HG03066 (cell line): Measurements from ENCODE around the gene VPS13C.

Experiments used
- ATAC-seq: cut with Tn5 transposase; IDR thresholded peaks from one replicate; pipeline ENCODE4 v1.9.1; 2021; ENCODE audit warnings: low read depth; ENCODE audit not compliant: unreplicated experiment

VPS13C gene, protein sequence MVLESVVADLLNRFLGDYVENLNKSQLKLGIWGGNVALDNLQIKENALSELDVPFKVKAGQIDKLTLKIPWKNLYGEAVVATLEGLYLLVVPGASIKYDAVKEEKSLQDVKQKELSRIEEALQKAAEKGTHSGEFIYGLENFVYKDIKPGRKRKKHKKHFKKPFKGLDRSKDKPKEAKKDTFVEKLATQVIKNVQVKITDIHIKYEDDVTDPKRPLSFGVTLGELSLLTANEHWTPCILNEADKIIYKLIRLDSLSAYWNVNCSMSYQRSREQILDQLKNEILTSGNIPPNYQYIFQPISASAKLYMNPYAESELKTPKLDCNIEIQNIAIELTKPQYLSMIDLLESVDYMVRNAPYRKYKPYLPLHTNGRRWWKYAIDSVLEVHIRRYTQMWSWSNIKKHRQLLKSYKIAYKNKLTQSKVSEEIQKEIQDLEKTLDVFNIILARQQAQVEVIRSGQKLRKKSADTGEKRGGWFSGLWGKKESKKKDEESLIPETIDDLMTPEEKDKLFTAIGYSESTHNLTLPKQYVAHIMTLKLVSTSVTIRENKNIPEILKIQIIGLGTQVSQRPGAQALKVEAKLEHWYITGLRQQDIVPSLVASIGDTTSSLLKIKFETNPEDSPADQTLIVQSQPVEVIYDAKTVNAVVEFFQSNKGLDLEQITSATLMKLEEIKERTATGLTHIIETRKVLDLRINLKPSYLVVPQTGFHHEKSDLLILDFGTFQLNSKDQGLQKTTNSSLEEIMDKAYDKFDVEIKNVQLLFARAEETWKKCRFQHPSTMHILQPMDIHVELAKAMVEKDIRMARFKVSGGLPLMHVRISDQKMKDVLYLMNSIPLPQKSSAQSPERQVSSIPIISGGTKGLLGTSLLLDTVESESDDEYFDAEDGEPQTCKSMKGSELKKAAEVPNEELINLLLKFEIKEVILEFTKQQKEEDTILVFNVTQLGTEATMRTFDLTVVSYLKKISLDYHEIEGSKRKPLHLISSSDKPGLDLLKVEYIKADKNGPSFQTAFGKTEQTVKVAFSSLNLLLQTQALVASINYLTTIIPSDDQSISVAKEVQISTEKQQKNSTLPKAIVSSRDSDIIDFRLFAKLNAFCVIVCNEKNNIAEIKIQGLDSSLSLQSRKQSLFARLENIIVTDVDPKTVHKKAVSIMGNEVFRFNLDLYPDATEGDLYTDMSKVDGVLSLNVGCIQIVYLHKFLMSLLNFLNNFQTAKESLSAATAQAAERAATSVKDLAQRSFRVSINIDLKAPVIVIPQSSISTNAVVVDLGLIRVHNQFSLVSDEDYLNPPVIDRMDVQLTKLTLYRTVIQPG (N-terminal part only)

DNA sequence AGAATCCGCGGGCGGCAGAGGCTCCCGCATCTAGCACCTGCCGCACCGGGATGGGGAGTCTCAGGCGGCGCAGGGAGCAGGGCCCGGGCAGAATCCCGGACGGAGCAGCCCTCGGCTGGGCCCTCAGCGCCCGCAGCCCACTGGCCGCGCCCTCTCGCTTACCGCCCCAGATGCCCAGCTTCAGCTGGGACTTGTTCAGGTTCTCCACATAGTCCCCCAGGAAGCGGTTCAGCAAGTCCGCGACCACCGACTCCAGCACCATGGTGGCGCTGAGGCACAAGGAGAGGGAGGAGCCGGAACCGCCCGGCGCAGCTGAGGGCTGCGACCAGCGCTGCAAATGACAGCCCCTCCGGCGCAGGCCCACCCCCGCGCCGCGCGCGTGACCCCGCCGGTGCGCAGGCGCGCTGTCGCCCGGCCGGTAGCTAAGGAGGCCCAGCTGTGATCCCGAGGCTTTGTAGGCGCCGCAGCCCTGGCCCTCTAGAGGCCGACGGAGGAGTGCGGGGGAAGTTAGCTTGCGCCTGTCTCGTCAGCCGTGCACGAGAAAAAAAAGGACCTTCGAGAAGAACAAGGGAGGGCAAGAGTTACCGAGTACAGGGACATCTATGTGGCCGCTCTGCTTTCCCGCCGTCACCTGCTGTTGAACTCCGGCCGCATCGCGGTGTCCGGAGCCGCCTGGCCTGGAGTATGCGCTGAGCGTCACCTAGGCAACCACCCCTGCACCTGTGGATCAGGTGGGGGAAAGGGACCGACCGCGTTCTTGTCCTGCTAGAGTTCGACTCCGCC, at the start of gene VPS13C:
VPS13C (minus strand) TSS at position 335 of the 783 bp plus-strand sequence; CDS start at position 262, 73 bp downstream.
- peak; percentile 83 for ATAC-seq

DNA sequence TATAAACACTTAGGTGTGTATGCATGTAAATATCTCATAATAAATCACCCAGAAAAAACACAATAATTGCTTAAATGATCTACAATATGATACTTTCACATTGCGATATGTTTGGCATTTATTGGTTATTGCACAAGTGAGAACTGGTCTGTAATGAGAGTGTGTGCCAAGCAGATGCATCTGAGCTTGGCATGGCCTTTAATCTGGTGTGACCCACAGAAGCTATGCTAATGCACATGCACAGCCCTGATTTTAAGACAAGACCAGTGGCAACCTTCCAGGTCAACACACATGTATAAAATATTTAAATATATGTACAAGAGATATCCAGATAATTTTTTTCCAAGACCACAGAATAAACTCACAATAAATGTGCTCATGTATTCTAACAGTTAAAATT, 49.2 kb upstream of the VPS13C start:
- ATAC-seq = no peak

DNA sequence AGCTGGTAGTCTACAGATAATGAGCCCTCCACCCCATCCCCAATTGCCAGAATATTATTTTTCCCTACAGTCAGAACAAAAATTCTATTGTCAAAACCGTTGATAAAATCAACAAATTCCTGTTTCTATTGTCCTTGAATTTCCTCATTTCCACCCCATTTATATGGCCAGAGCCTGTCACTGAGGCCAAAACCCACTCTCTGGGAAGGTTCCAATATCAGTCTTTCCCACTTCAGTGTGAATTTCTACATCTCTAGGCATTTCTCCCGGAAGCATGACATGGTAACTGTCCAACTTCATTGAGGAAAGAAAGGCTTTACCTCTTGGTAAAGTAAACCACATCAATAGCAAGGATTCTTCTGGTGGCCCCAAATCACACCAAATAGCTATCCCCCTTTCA, 48.2 kb upstream of the VPS13C start:
- ATAC-seq = no peak

DNA sequence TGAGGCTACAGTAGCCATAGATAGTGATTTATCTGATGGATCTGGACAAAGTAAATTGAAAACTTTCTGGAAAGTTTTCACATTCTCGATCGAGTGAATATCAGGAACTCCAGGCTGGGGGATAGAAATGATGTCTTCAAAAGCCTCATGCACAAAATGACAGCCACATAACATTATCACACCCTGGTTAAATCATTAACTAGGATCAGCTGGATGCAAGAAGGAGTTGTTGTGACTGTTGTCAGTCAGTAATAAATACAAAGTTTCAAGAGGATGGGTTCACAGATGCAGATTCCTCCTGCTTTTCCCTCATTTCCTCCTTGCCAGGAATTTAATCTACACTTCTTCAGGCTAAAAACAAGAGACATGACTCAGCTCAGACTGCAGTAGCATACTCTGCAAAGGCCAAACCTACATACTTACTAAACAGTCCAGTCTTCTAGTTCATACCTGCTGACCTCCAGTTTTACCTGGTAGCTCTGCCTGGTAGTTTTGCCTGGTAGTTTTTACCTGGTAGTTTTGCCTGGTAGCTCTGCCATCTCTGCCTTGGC, 47.4 kb upstream of the VPS13C start:
- no peak for ATAC-seq

DNA sequence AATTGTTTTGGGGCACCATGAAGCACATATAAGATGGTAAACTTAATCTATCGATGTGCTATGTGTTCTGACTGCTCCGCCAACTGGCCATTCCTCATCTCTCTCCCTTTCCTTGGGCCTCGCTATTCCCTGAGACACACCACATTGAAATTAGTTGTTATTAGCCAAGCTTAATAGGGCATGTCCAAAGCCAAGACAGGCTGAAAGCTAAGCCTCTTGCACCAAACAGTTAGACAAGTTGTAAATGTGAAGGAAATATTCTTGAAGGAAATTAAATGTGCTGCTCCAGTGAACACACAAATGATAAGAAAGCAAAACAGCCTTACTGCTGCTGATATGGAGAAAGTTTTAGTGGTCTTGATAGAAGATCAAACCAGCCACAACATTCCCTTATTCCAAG, 45.8 kb upstream of the VPS13C start:
- no peak for ATAC-seq

DNA sequence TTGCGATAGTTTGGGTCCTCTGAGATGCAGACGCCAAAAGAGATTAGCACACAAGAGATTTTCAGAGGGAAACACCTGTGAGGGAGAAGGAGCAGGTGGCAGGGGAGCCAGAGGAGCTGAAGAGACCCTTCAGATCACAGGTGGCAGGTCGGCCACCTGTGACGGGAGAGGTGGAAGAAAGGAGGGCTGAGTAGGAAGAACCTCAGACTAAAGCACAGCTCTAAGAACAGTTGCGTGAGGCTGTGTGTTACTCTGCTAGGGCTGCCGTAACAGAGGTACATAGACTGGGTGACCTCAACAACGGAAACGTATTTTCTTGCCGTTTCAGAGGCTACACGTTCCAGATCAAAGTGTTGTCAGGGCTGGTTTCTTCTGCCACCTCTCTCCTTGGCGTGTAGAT, 45.0 kb upstream of the VPS13C start:
- ATAC-seq = no peak

DNA sequence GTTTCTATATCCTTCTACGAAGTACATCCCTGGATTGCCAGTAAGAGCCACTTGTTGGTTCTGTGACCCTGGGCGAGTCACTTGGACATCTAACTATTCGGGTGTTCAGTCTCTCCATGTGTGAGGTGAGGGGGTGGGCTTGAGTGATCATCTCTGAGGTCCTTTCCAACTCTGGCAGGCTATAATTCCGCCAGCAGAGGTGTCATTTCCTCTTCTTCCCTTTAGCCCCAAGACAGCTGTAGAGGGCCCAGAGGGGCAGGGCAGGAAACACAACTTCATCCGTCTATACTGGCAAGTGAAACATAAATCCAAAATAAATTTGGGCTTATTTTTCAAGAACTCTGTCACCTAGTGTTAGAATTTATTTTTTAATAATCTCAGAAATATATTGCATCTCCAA, 44.6 kb upstream of the VPS13C start:
- ATAC-seq = no peak

DNA sequence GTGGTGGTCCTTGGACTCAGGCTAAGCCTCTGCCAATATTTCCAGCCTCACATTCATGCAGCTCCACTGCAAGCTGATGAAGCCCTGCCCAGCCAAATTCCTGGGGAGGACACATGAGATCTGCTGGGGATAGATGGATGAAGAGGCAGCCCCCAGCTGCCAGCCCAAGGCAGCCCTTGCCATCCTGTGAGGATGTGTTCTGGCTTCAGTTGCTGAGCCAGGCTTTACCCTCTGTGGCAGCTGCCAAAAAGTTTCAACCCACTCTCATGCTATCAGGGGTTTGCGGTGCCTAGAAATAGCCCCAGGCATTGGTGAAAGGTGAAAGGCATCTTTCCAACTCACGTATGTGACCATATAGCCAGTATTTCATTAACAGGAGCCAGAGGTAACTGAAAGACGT, 44.2 kb upstream of the VPS13C start:
- no peak for ATAC-seq

DNA sequence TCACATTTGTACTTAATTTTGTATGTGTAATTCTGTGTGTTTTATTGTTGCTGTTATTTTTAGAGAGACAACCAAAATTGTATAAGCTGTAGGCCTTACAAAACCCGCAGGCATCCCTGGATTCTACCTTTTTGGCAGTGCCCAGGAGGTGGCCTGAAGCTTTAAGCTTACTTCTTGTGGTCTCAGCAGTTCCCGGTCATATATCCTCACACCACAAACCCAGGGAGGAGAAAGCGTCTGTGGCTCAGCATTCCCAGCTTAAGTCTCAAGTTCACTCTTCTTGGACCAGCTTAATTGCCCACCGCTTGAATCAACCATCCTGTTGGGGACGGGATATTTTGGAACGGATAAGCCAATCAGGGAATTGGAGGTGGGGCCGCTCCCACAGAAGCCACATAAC, 43.2 kb upstream of the VPS13C start:
- ATAC-seq = no peak

DNA sequence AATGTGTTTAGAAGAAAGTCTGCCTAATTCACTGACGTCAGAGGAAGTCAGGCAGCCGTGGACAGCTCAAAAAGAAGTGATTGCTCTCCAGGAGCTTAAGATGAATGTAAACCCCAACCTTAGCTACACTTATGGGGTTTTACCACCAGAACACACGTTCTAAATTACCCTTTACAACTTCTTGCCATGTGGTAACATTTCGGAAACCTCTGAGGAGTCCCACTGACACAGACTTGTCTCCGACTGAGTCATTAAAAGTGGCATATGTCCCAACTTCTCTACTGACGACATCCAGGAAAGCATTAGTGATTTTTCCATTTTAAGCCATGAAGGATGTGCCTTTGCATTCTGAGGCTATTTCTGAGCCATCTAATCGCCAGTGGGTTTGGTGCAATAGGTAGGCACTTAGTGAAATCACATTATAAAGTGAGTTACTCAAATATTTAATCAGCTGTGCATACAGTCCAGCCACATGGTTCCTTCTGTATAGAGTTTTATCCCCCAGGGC, 38.9 kb upstream of the VPS13C start:
- no peak for ATAC-seq

DNA sequence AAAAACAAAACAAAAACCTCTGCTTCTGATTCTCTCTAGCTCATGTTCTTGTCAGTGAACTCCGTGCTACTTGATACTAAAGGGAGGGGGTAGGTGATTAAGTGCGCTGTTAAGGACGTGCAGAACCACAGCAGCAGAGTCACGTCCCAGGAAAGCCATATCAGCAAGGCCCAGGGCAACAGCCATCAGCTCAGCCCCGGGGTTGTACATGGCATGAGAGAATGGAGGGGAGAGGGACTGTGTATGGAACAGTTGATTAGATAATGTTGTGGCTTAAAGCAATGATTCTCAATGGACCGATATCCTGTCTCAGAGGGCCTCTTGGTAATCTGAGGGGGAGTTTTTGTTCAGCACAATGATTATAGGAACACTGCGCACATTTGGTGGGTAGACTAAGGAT, 34.1 kb upstream of the VPS13C start:
- no peak for ATAC-seq

DNA sequence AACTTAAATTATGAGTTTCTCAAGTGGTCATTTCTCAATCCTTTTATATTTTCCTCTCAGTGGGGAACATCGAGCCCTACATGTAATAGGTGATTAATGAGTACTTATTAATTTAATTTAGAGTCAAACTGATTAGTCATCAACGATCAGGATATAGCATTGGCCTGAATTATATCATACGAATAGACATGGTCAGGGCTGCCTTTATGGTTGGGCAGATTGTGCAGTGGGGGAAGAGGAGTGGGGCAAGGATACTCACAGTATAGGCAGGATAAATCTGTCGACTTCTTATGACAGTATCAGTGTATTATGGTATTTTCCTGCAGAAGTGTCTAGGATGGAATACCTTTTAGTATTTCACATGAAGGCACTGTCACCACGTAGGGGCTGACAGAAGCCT, 33.6 kb upstream of the VPS13C start:
- no peak for ATAC-seq

DNA sequence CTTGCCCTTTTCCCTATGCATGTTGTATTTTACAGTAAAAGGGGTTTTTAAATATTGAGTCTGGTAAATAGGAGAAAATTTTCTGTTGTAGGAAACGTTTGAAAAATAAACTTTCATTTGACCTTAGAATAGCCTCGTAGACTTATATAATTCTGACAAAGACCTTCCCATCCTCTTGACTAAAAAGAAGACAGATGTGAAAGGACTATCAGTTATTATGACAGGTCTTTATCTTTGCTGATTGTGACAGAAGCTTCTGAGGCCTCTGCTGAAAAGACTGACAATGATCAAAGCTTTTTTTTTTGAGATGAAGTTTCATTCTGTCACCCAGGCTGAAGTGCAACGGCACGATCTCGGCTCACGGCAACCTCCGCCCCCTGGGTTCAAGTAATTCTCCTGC, 30.7 kb upstream of the VPS13C start:
- ATAC-seq = no peak

DNA sequence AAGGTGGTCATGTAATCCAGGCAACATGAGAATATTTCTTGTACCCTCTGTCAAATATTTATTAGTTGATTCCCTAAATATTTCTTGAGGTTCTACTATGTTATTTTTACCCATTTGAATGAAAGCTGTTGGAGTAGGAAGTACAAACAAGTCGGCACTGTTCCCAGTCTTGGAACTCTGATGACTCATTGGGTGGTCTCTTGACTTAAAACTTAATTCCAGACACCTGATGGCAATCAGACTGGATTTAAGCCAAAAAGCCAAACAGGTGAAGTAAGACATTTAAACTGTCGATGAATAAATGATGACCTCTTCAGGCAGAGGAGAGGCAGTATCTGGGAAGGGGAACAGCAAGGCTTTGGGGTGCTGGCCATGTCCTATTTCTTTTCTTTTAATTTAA, 29.4 kb upstream of the VPS13C start:
- ATAC-seq = no peak

DNA sequence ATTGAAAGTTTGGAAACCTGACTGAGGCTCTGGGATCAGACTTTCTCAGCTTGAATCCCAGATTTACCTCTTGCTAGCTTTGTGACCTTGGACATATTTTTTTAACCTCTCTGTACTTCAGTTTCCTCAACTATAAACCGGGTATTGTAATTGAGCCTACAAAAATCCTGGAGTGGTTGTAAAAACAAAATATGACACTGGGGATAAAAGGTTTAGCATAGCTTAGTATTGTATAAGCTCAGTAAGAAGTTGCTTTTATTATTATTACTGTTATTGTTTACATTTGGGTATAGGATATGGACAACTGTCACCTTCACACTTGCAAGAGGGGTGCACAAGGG, 28.1 kb upstream of the VPS13C start:
- ATAC-seq = no peak

DNA sequence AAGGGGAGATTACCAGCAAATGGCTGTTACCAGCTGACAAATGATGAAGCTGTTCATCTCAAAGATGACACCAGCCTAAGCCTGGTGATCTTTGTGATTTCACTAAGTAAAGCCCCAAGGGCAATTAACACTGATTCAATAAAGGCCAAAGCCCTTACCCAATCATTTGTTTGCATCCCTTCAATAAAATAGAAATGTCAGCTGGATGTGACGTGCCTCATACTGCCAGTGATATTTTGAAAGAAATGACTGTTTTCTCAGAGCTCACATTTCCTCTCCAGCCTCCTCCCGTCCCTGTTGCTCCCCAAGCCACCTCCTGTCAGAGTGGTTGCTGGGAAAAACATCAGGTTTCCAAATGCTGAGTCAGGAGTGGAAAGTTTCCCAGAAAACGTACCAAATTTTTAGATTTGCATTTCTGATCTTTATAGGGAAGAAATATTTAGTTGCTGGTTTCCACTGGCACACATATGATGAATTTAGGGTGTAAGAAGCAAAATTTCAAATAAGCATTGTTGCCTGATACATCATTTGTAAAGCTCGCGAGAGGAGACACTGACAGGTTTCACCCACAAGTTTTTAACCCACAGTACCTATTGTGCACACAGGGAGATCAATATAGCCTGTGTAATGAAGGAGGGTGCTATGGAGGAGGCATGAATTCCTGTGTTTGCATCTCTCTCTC, 27.6 kb upstream of the VPS13C start:
- no peak for ATAC-seq

DNA sequence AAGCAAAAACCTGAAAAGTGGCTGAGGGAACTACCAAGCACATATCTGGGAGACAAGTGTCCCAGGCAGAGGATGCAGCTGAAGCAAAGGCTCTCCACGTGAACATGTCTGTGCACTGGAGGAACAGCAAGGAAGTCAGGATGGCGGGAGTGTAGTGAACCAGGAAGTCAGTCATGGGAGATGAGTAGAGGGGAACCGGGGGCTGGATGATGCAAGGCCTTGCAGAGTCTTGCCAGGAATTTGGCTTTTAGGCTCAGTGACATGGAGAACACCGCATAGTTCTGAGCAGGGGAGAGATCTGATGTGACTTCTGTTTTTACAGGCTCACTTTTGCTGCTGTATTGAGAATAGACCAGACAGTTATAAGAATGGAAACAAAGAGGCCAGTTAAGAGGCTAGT, 25.5 kb upstream of the VPS13C start:
- ATAC-seq = no peak

DNA sequence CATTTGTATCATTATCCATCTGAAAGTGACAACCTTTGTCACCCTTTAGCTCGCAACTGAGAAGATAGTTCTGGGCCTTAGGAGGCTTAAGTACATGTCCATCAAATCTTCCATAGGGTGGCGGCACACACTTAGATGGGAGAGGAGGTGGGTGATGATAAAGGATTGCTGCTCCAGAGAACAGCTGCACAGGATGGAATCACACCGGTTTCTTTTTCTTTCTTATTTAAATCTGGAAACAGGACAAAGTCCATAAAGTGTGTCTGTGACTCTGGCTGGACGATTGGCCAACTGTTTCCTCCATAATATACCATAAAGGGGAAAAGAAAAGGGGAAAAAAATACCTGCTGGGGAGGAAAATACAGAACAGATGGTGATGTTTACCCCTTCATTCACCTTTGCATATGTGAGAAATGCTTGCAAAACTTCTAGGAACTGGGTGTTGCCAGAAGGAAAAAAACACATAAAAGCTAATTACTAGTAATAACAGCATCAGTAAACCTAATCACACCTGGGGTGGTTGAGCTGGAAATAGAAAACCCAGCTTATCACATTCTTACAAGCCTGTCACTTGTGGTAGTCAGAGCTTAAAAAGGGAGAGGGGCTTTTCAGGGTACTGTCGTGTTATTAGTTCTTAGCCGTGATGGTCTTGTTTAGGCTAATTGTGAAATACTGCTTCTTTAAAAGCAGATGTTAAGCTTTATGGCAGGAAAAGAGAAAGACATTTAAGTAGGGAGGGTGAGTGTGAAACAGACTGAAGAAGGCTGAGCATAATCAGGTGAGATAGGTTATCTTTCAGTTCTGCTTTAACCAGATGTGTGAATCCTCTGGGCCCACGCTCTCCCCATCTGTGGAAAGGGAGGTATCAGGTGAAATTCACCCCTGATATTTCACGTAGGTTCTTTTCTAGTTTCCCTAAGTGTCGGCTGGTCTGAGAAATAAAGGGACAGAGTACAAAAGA, 23.2 kb upstream of the VPS13C start:
- no peak for ATAC-seq
